WERI-Rb-1 (cell line): ENCODE data around the gene COX6A2.

Source experiments
- DNase-seq: peaks from one replicate; pipeline ENCODE4 v3.0.0-alpha.2; 2020
- H3K27ac ChIP-seq: fragments of 250-450 bp; sonication (Bioruptor Pico); 2 replicates; pipeline ENCODE4 v1.5.1; 2020; ENCODE audit warnings: mild to moderate bottlenecking, moderate library complexity
- H3K27me3 ChIP-seq: fragments of 250-450 bp; sonication (Bioruptor Pico); 2 replicates; pipeline ENCODE4 v1.5.1; 2021; ENCODE audit warnings: mild to moderate bottlenecking, low read depth, moderate library complexity; ENCODE audit not compliant: insufficient read depth, severe bottlenecking
- H3K36me3 ChIP-seq: fragments of 250-450 bp; sonication (Bioruptor Pico); 2 replicates; pipeline ENCODE4 v1.5.1; 2020; ENCODE audit warnings: mild to moderate bottlenecking, moderate library complexity
- H3K4me3 ChIP-seq: 2 replicates; pipeline ENCODE4 v1.5.1; 2011; ENCODE audit warnings: low read depth, mild to moderate bottlenecking, control low read depth, low read length
- H3K9me3 ChIP-seq: fragments of 250-450 bp; sonication (Bioruptor Pico); 2 replicates; pipeline ENCODE4 v1.5.1; 2021; ENCODE audit warnings: mild to moderate bottlenecking, moderate library complexity; ENCODE audit not compliant: severe bottlenecking
- TF ChIP-seq, protein P1 (sequence below): IDR thresholded peaks from 2 replicates; pipeline ENCODE4 v1.5.1; 2011; ENCODE audit warnings: low read depth, mild to moderate bottlenecking, control low read depth, inconsistent platforms, low read length

The COX6A2 gene

GRCh38 chr16:31470615-31471014 is 42.5 kb upstream of the COX6A2 start:
- Histone ChIP-seq H3K9me3 (no peaks in the 10 kb centered on the region), H3K27me3 (no peaks in the 10 kb centered on the region), H3K36me3 (peaks cover 5% of the 10 kb centered on the region), H3K27ac (no peak overlapping the region), H3K4me3 (no peak overlapping the region)
- TF ChIP-seq, protein P1, sequence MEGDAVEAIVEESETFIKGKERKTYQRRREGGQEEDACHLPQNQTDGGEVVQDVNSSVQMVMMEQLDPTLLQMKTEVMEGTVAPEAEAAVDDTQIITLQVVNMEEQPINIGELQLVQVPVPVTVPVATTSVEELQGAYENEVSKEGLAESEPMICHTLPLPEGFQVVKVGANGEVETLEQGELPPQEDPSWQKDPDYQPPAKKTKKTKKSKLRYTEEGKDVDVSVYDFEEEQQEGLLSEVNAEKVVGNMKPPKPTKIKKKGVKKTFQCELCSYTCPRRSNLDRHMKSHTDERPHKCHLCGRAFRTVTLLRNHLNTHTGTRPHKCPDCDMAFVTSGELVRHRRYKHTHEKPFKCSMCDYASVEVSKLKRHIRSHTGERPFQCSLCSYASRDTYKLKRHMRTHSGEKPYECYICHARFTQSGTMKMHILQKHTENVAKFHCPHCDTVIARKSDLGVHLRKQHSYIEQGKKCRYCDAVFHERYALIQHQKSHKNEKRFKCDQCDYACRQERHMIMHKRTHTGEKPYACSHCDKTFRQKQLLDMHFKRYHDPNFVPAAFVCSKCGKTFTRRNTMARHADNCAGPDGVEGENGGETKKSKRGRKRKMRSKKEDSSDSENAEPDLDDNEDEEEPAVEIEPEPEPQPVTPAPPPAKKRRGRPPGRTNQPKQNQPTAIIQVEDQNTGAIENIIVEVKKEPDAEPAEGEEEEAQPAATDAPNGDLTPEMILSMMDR, result no peak
- DNase-seq, result no peak

DNA sequence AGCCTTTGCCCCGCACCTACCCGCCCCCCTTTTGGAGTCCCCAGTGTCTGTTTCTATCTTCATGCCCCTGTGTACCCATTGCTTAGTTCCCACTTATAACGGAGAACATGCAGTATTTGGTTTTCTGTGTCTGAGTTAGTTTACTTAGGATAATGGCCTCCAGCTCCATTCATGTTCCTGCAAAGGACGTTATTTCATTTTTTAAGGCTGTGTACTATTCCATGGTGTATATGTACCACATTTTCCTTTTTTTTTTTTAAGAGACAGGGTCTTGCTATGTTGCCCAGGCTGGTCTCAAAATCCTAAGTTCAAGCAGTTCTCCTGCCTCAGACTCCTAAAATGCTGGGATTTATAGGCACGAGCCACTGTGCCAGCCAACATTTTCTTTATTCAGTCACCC is 39.7 kb upstream of the COX6A2 start:
- H3K27me3 ChIP-seq, result no peaks in the 10 kb centered on the region
- H3K4me3 ChIP-seq, result no peak overlapping the region
- no peak overlapping the region for H3K27ac ChIP-seq
- no peaks in the 10 kb centered on the region for H3K9me3 ChIP-seq
- DNase-seq, result no peak
- peaks cover 9% of the 10 kb centered on the region for H3K36me3 ChIP-seq
- TF ChIP-seq, protein P1, result no peak

DNA sequence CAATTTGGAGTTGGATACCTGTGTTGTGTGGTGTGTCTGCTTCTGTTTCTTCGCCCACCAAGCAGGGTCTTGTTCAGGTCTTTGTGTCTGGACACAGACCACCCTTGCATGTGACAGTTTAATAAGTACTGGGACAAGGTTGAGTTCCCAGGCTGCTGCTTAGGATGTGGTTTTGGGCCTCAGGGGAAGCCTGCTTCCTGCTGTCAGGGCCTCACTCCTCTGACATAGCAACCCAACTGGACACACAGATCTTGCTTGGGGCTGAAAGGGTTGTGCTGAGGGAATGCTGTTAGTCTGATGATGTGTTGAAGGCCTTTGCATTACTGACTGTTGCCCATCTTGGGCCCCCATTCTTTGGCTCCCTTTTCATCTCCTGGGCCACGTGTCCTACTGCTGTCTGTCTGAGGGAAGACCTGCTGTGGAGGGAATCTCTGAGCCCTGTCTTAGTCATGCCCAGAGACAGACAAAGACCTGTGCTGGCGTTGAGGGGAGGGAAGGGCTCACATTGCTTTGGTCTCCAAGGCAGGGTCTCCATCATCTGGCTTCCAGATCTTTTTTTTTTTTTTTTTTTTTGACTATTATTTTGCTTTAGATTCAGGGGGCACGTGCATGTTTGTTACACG is 39.1 kb upstream of the COX6A2 start:
- no peak overlapping the region for H3K4me3 ChIP-seq
- TF ChIP-seq, protein P1, result no peak
- no peak overlapping the region for H3K27ac ChIP-seq
- H3K36me3 ChIP-seq, result peaks cover 14% of the 10 kb centered on the region
- DNase-seq, result no peak
- no peaks in the 10 kb centered on the region for H3K27me3 ChIP-seq
- H3K9me3 ChIP-seq, result no peaks in the 10 kb centered on the region

DNA sequence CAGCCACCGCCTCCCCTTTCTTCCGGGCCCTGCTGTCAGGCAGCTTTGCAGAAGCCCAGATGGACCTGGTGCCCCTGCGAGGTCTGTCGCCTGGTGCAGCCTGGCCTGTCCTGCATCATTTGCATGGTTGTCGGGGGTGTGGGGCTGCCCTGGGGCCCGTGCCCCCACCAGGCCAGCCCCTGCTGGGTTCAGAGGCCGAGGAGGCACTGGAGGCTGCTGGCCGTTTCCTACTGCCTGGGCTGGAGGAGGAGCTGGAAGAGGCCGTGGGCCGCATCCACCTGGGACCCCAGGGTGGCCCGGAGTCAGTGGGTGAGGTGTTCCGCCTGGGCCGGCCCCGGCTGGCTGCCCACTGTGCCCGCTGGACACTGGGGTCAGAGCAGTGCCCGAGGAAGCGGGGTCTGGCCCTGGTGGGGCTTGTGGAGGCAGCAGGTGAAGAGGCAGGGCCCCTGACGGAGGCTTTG is 38.3 kb upstream of the COX6A2 start:
- H3K27ac ChIP-seq, result no peak overlapping the region
- H3K4me3 ChIP-seq, result no peak overlapping the region
- H3K9me3 ChIP-seq, result no peaks in the 10 kb centered on the region
- DNase-seq, result no peak
- H3K27me3 ChIP-seq, result no peaks in the 10 kb centered on the region
- peaks cover 20% of the 10 kb centered on the region for H3K36me3 ChIP-seq
- TF ChIP-seq, protein P1, result no peak

DNA sequence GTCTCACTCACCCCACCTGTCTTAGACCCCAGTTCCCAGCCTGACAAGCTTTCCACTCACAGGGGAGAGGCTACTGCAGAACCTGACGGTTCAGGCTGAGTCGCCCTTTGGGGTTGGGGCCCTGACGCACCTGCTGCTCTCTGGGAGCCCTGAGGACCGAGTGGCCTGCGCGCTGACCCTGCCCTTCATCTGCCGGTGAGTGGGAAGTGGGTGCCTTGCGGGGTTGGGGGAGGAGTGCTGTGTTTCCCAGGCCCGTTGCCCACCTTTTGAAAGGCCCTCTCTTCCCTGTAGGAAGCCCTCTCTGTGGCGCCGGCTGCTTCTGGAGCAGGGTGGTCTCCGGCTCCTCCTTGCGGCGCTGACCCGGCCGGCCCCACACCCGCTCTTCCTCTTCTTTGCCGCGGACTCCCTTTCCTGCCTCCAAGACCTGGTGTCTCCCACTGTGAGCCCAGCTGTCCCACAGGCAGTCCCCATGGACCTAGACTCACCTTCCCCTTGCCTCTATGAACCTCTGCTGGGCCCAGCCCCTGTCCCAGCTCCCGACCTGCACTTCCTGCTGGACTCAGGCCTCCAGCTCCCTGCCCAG is 37.7 kb upstream of the COX6A2 start:
- TF ChIP-seq, protein P1, result no peak

More for the DNA sequence above, 37.7 kb upstream of the COX6A2 start:
- no peak for DNase-seq
- H3K27me3 ChIP-seq, result no peaks in the 10 kb centered on the region
- H3K27ac ChIP-seq, result no peak overlapping the region
- no peaks in the 10 kb centered on the region for H3K9me3 ChIP-seq
- no peak overlapping the region for H3K4me3 ChIP-seq
- H3K36me3 ChIP-seq, result peaks cover 20% of the 10 kb centered on the region
